GM18511 (cell line): ENCODE data around the gene ERBB4.
"Not testable (repeated sequence)": the region's sequence is repeated elsewhere in the genome, so short reads cannot be mapped to it uniquely, and the experiment has no call there.

ENCODE experiments used
- ATAC-seq: cut with Tn5 transposase; IDR thresholded peaks from one replicate; pipeline ENCODE4 v1.9.1; 2021; ENCODE audit warnings: mild to moderate bottlenecking, moderate library complexity; ENCODE audit not compliant: unreplicated experiment

Gene ERBB4

GRCh38 chr2:212530373-212530772 is 8.2 kb downstream of the ERBB4 start:
- ATAC-seq = no peak

GRCh38 chr2:212528106-212528856 is 10.3 kb downstream of the ERBB4 start:
- no peak for ATAC-seq

DNA sequence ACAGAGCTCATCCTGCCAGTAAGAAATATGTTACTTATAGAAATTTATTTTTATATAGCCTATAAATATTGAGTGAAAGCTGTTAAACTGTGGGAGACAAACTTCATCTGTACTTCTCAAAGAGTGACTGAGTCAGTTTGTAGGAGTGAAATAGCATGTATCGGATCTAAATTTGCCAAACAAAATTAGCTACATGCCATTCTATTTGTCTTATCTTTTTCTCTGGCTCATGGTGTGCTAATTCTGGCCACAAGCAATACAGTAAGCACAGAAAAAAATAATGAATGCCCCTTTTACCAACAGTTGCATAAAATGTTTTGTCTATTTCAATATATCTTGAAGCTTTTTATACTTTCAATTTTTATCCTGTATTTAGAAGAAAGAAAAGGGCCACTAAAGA is 12.5 kb downstream of the ERBB4 start:
- ATAC-seq = no peak

DNA sequence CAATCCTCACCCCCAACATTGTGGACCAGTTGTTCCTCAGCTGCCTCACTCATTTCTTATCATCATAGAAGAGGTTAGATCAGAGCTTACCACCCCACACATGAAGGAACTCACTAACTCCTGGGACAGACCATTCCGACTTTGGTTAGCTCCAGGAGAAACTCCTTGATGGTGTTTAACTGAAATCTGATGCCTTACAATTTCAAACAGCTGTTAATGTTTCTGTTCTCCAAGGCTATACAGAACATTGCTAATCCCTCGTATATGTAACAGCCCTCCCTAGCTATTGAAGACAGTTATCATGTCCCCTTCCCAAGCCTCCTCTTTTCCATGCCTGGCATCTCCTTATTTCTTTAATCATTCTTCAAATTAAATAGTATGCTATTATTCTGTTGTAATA is 14.8 kb downstream of the ERBB4 start:
- no peak for ATAC-seq

GRCh38 chr2:212520340-212520739 is 18.3 kb downstream of the ERBB4 start:
- no peak for ATAC-seq

GRCh38 chr2:212517693-212518092 is 20.9 kb downstream of the ERBB4 start:
- ATAC-seq = no peak

- peak; percentile 57 for ATAC-seq
Observed at GRCh38 chr2:212505586-212505985, 33.0 kb downstream of the ERBB4 start.

GRCh38 chr2:212495046-212495445 is 43.6 kb downstream of the ERBB4 start:
- no peak for ATAC-seq

DNA sequence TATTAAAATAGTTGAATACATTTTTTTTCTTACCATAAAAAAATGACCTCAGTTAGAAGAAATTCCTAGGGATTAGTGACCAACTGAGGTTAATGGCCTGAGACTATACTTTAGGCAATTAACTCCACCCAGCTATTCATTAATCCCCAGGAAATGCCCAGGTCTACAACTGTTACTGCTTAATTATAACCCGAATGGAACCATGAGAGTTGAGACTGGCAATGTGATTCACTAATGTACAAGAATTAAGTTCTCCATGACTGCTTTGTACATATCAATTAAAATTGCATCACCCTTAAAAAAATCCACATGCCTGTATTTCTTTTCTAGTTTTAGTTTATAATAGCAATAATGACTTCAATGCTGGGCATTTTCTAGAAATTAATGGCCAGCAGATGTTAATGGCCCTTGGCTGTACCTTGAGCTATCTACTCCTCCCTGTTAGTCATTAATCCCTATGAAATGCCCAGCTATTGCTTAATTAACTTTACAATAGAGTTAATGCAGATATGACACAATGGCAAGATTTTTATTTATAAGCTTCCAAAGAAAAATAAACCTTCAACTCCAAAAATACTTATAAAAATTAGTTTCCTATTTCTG is 44.1 kb downstream of the ERBB4 start:
- no peak for ATAC-seq

- ATAC-seq = peak; percentile 68
Observed at GRCh38 chr2:212489719-212490346, 48.8 kb downstream of the ERBB4 start.

- no peak for ATAC-seq
Observed at GRCh38 chr2:212488611-212489010, 50.0 kb downstream of the ERBB4 start.

DNA sequence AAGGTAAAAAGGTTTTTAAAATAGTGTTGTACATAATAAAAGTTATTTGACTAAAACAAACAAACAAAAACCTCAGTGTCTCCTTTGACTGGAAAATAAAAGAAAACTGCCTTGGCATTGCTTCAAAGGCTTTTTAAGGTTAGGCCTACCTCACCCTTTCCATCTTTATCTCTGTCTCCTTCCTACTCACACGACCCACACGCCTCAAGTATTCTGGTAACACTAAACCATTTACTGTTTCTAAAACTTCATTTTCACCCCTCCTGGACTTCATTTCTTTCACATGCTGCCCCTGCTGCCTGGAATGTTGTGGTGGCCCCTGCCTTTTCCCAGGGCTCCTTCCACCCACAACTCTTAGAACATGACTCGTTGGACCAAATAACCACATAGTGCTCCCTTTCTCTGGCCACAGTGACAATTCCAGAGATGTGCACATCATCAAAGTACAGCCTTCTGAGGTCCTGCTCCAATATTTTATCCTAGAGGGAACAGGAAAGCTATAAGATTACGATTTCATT is 54.0 kb downstream of the ERBB4 start:
- ATAC-seq = no peak

DNA sequence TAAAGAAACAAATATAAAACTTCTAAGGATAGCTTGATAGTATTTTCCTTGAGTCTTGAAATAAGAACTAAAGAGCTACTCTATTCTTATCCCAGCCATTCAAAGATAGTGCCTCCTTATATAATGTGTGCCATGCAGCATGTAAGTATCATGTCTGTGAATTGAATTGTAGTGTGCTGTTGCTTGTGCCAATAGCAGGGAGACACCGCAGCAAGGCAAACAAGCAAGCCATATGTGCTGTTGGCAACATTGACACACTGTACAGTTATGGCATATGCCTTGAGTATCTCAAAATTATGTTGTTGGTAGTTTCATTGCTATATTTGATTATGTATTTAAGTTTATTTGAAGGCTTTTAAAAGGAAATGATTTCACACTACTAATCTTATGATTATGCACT is 58.2 kb downstream of the ERBB4 start:
- no peak for ATAC-seq

DNA sequence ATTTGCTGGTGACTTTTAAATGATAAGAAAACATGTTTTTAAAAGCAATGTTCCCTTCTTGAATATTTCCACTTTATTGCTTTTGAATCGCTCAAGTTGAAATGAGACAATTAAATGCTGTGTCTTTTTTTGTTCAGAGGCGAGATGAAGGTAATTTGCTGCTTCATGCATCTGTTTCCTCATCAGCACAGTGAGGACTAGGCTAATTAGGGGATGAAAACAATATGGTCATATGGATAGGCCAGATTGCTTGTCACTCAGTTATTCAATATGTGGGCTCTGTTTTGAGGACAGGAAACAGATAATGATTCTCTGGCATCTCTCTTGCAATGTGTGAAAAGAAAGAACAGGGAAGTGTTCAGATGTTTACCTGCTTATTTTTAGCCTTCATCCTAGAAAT is 61.0 kb downstream of the ERBB4 start:
- no peak for ATAC-seq

DNA sequence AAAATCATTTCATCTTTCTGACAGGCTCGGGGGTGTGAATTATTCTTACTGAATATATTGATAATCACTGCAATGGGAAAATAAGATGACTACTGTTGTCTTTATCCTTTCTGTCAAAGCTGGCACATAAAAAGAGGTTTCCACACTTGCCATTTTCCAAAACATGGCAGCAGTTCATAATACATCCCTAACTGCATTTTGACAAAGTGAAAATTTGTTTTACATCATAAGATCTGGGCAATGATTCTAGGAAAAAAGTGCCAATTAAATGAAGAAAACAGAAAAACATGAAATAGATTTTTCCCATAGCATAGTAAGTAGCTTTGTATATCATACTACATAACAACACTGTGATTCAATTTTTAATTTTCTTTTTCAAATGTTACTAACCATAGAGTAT is 65.4 kb downstream of the ERBB4 start:
- no peak for ATAC-seq

DNA sequence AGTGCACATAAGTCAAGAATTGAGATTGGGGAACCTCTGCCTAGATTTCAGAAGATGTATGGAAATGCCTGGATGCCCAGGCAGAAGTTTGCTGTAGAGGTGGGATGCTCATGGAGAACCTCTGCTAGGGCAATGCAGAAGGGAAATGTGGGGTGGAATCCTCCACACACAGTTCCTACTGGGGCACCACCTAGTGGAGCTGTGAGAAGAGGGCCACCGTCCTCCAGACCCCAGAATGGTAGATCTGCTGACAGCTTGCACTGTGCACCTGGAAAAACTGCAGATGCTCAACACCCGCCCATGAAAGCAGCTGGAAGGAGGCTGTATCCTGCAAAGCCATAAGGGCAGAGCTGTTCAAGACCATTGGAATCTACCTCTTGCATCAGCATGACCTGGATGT is 71.1 kb downstream of the ERBB4 start:
- ATAC-seq = not testable (repeated sequence)

DNA sequence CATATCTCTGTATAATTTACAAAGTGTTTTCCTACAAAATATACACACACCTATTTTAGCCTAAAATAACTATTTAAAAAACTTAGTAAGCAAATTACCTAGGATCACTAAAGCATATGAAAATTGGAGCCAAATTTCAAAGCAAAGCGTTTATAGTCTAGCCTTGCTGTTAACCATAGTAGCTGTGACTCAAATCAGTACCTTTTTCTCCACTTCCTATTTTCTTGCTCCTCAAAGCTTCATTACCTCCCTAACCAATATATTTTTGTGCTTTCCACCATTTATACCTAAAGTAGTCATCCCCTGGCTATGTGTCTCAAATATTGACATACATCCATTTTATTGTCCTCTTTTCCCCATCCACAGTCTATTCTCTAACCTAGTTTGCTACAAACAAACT is 73.1 kb downstream of the ERBB4 start:
- ATAC-seq = peak; percentile 49

DNA sequence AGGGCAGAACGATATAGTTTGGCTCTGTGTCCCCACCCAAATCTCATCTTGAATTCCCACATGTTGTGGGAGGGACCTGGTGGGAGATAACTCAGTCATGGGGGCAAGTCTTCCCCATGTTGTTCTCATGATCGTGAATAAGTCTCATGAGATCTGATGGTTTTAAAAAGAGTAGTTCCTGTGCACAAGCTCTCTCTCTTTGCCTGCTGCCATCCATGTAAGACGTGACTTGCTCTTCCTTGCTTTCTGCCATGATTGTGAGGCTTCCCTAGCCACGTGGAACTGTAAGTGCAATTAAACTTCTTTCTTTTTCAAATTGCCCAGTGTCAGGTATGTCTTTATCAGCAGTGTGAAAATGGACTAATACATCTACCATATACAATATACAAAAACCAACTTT is 76.9 kb downstream of the ERBB4 start:
- not testable (repeated sequence) for ATAC-seq

DNA sequence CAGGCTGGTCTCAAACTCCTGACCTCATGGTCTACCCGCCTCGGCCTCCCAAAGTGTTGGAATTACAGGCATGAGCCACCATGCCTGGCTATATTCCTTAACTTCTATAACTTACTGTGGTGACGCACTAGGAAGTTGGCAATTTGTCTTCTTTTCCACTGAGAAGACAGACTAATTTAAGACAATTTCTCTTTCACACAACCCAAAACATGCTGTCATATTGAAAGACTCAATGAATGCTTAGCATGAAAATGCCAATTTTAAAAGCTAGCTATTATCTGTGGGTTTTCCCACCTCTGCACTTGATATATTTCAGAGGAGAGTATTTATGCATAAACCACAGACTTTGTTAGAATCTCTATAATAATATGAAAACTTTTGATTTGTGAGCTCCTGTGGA is 84.5 kb downstream of the ERBB4 start:
- ATAC-seq = no peak

DNA sequence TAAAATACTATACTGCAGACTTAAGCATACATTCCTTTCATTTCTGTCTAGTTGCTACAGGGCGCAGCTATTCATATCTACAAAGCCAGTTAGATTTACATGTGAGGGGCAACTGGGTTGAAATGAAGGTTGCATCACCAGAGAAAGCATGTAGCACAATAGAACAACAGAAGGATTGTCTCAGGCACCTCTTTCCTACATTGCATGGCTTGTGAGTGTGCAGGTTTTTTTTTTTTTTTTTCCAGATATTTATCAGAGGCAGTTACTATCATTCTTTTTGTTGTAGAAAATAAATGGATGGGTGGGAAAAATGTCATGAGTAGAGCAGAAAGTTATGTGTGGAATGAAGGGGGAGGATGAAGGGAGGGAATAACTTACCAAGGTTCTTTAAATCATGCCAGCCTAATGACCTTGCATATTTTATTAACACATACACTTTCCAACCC is 86.8 kb downstream of the ERBB4 start:
- ATAC-seq = no peak

- no peak for ATAC-seq
Observed at GRCh38 chr2:212448698-212449097, 89.9 kb downstream of the ERBB4 start.

- ATAC-seq = no peak
Observed at GRCh38 chr2:212441821-212442220, 96.8 kb downstream of the ERBB4 start.
